H9 (cell line): Measurements from ENCODE around the gene CIPC. TPM values are rescaled to one million over a fixed set of nuclear protein-coding genes. Genes with fewer than 3 reads are reported as not detected.
A peak's percentile ranks its signal among the peaks of the same experiment; 100 is the strongest.

Experiments used
- DNase-seq: peaks from one replicate; pipeline ENCODE4 v3.0.0-alpha.2; 2017
- H2AFZ ChIP-seq: one replicate; pipeline ENCODE4 v1.6.1; 2013; ENCODE audit warnings: mild to moderate bottlenecking, low read length, control low read depth, moderate library complexity
- H2AK5ac ChIP-seq: 2 replicates; pipeline ENCODE4 v1.6.1; 2013; ENCODE audit warnings: low read length, control low read depth, mixed read lengths; ENCODE audit not compliant: insufficient read length
- H2BK120ac ChIP-seq: one replicate; pipeline ENCODE4 v1.6.1; 2013; ENCODE audit warnings: low read depth, mild to moderate bottlenecking, low read length, control low read depth, inconsistent platforms; ENCODE audit not compliant: poor library complexity, severe bottlenecking
- H2BK12ac ChIP-seq: 2 replicates; pipeline ENCODE4 v1.6.1; 2013; ENCODE audit warnings: low read length, control low read depth, mixed read lengths, low read depth; ENCODE audit not compliant: insufficient read length
- H2BK15ac ChIP-seq: 2 replicates; pipeline ENCODE4 v1.6.1; 2013; ENCODE audit warnings: low read depth, low read length, control low read depth
- H2BK20ac ChIP-seq: one replicate; pipeline ENCODE4 v1.6.1; 2013; ENCODE audit warnings: low read depth, mild to moderate bottlenecking, low read length, control low read depth, inconsistent platforms; ENCODE audit not compliant: poor library complexity, severe bottlenecking
- H2BK5ac ChIP-seq: 2 replicates; pipeline ENCODE4 v1.6.1; 2013; ENCODE audit warnings: low read length, control low read depth, mixed read lengths; ENCODE audit not compliant: insufficient read length
- H3K14ac ChIP-seq: 2 replicates; pipeline ENCODE4 v1.6.1; 2013; ENCODE audit warnings: low read length, control low read depth; ENCODE audit not compliant: insufficient read depth
- H3K18ac ChIP-seq: 2 replicates; pipeline ENCODE4 v1.6.1; 2013; ENCODE audit warnings: low read depth, mild to moderate bottlenecking, mixed read lengths, low read length, control low read depth; ENCODE audit not compliant: insufficient read length
- H3K23ac ChIP-seq: 2 replicates; pipeline ENCODE4 v1.6.1; 2013; ENCODE audit warnings: low read length, control low read depth, mixed read lengths, low read depth; ENCODE audit not compliant: insufficient read length
- H3K23me2 ChIP-seq: 2 replicates; pipeline ENCODE4 v1.6.1; 2013; ENCODE audit warnings: low read depth, mild to moderate bottlenecking, mixed read lengths, low read length, control low read depth; ENCODE audit not compliant: insufficient read length, poor library complexity, severe bottlenecking
- H3K27ac ChIP-seq: 2 replicates; pipeline ENCODE4 v1.5.1; 2013; ENCODE audit warnings: low read length, control low read depth, mixed read lengths, low read depth; ENCODE audit not compliant: insufficient read length
- H3K27me3 ChIP-seq: 2 replicates; pipeline ENCODE4 v1.6.1; 2013; ENCODE audit warnings: low read length, control low read depth, inconsistent platforms; ENCODE audit not compliant: insufficient read depth
- H3K4ac ChIP-seq: 2 replicates; pipeline ENCODE4 v1.6.1; 2013; ENCODE audit warnings: low read depth, mild to moderate bottlenecking, control low read depth, inconsistent platforms, low read length, moderate library complexity
- H3K4me1 ChIP-seq: 2 replicates; pipeline ENCODE4 v1.6.1; 2013; ENCODE audit warnings: low read length, control low read depth, inconsistent platforms; ENCODE audit not compliant: insufficient read depth
- H3K4me2 ChIP-seq: 2 replicates; pipeline ENCODE4 v1.6.1; 2013; ENCODE audit warnings: low read length, control low read depth, mixed read lengths; ENCODE audit not compliant: insufficient read length, insufficient read depth
- H3K56ac ChIP-seq: 2 replicates; pipeline ENCODE4 v1.6.1; 2013; ENCODE audit warnings: low read depth, mild to moderate bottlenecking, mixed read lengths, low read length, control low read depth; ENCODE audit not compliant: insufficient read length
- H3K79me1 ChIP-seq: 2 replicates; pipeline ENCODE4 v1.6.1; 2013; ENCODE audit warnings: low read depth, mild to moderate bottlenecking, moderate library complexity, low read length, control low read depth, inconsistent platforms; ENCODE audit not compliant: insufficient read depth, poor library complexity, severe bottlenecking
- H3K79me2 ChIP-seq: 2 replicates; pipeline ENCODE4 v1.6.1; 2013; ENCODE audit warnings: low read length, control low read depth, inconsistent platforms; ENCODE audit not compliant: insufficient read depth
- H3K9ac ChIP-seq: 2 replicates; pipeline ENCODE4 v1.6.1; 2013; ENCODE audit warnings: low read length, control low read depth, mixed read lengths; ENCODE audit not compliant: insufficient read length; ENCODE audit errors: extremely low read depth
- H3K9me3 ChIP-seq: one replicate; pipeline ENCODE4 v1.6.1; 2013; ENCODE audit warnings: low read depth, low read length, inconsistent platforms; ENCODE audit not compliant: control insufficient read depth
- H3T11ph ChIP-seq: one replicate; pipeline ENCODE4 v1.6.1; 2013; ENCODE audit warnings: mild to moderate bottlenecking, low read length, control low read depth, inconsistent platforms
- H4K20me1 ChIP-seq: one replicate; pipeline ENCODE4 v1.6.1; 2013; ENCODE audit not compliant: control insufficient read depth, insufficient read length, insufficient read depth
- H4K5ac ChIP-seq: 2 replicates; pipeline ENCODE4 v1.6.1; 2013; ENCODE audit warnings: low read depth, mild to moderate bottlenecking, mixed read lengths, low read length, control low read depth; ENCODE audit not compliant: insufficient read length
- H4K8ac ChIP-seq: replicated peaks from 2 replicates; pipeline ENCODE4 v1.6.1; 2013; ENCODE audit warnings: low read length, control low read depth, mixed read lengths, low read depth; ENCODE audit not compliant: insufficient read length
- H4K91ac ChIP-seq: 2 replicates; pipeline ENCODE4 v1.6.1; 2013; ENCODE audit warnings: low read depth, mild to moderate bottlenecking, moderate library complexity, mixed read lengths, low read length, control low read depth; ENCODE audit not compliant: insufficient read length
- H3K27ac Mint-ChIP-seq, 3 experiments: 2 replicates in 2 of 3; 3 replicates in 1 of 3; pipeline ENCODE4 v1.8.0; 2020 to 2021; ENCODE audit warnings: mixed read lengths in 3 of 3, mild to moderate bottlenecking in 1 of 3, moderate library complexity in 1 of 3
- H3K27me3 Mint-ChIP-seq: 2 replicates; pipeline ENCODE4 v1.8.0; 2021; ENCODE audit warnings: low read depth, mild to moderate bottlenecking, moderate library complexity, mixed read lengths
- H3K36me3 Mint-ChIP-seq, 3 experiments: 2 replicates in 2 of 3; 3 replicates in 1 of 3; pipeline ENCODE4 v1.8.0; 2020 to 2021; ENCODE audit warnings: low read depth in 3 of 3, mixed read lengths in 3 of 3; ENCODE audit not compliant: insufficient read depth in 1 of 3
- H3K4me1 Mint-ChIP-seq, 2 experiments: 2 replicates each; pipeline ENCODE4 v1.8.0; 2020; ENCODE audit warnings: mixed read lengths in 2 of 2
- H3K4me3 Mint-ChIP-seq, 2 experiments: 2 replicates in 1 of 2; 3 replicates in 1 of 2; pipeline ENCODE4 v1.8.0; 2020 to 2021; ENCODE audit warnings: mild to moderate bottlenecking in 2 of 2, mixed read lengths in 2 of 2, moderate library complexity in 1 of 2
- H3K9me3 Mint-ChIP-seq, 2 experiments: 2 replicates in 1 of 2; 3 replicates in 1 of 2; pipeline ENCODE4 v1.8.0; 2020; ENCODE audit warnings: mild to moderate bottlenecking in 2 of 2, mixed read lengths in 2 of 2, moderate library complexity in 1 of 2
- WGBS: extraction: QIAGEN DNeasy Blood & Tissue Kit; methylation state at CpG from one replicate; pipeline ENCODE4 v1.1.7; 2013; ENCODE audit warnings: missing lambda C conversion rate, low lambda C conversion rate, mixed read lengths; ENCODE audit not compliant: insufficient read length; ENCODE audit errors: extremely low coverage; 5-methylcytosine and 5-hydroxymethylcytosine counted together
- total RNA-seq: library from RNA; stranded (reverse); gene quantifications from 2 replicates; pipeline ENCODE4 v1.2.1, GENCODE V29; 2021
- TF ChIP-seq, protein P1 (sequence below): fragments of 200-600 bp; sonication (generic); conservative IDR thresholded peaks from 3 replicates; pipeline ENCODE4 v1.8.0; 2021; ENCODE audit warnings: antibody characterized with exemption, mild to moderate bottlenecking

Gene CIPC
- total RNA-seq, 1 experiment from 2014 or later = 23.4 TPM

DNA sequence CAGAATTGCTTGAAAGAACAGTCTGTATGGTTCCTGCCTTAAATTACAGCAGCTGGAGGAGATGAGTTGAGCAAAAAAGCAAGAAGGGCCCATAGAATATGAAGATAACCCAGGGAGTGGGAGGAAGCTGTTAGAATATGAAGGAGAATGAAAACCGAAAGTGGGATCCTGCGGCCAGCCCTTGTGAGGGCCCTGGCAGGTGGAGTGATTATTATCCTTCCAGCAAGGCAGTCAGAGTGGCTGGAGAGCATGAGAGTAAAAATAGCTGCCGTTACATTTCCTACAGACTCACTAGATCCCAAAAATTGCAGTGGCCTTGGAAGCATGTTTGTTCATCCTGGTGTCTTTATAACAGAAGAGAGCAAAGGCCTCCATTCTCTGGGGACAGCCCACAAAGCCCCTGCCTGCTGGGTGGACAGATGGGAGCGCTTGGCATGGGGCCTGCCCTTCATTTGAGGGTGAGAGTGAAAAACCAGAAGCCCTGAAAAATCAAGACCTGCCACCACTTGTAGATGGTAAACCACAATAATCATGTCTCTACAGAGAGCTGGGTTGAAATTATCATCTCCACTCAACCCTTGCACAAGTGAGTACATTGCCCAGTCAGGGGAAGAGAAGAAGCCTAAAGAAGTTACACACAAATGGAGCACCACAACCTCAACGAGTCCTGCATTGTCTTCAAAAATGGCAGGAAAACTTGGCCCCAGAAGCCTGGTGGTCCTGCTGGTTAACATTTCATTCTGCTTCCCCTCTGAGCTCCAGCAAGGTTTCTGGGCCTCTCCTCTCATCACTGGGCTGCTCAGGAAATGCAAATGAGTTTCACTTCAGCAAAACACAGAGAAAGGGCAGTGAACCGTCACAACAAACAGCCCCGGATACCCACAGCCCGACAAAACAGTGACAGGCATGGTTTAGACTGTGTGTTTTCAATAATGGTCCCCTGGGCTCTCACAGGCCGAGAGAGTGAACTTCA, 23.0 kb downstream of the CIPC start:
- Mint-ChIP-seq H3K4me3 (0 out of 5 replicates have a peak overlapping the region, but pooled peaks of 1 of the 2 experiments have one; percentile 47), H3K36me3 (peaks cover 2 to 25% (median 7%) of the 10 kb centered on the region in 3 experiments; a peak in 5 of 7 replicates), H3K27ac (peak overlapping the region; percentile 20 to 76 (median 65); a peak in 6 of 7 replicates), H3K9me3 (no peaks in the 10 kb centered on the region; a peak in 2 of 5 replicates), H3K4me1 (peaks cover 42 to 45% of the 10 kb centered on the region in 2 experiments), H3K27me3 (peaks cover 16% of the 10 kb centered on the region)
- no peaks in the 10 kb centered on the region for H3K9me3 ChIP-seq
- no peak overlapping the region for H3K14ac ChIP-seq
- H3K18ac ChIP-seq = no peak overlapping the region
- H2BK15ac ChIP-seq = no peak overlapping the region
- no peak overlapping the region for H3K4ac ChIP-seq
- H3K27me3 ChIP-seq = no peaks in the 10 kb centered on the region
- H3K56ac ChIP-seq = no peak overlapping the region
- H4K20me1 ChIP-seq = no peaks in the 10 kb centered on the region
- H2BK12ac ChIP-seq = no peak overlapping the region
- H4K91ac ChIP-seq = no peak overlapping the region
- H2BK120ac ChIP-seq = no peak overlapping the region
- no peaks in the 10 kb centered on the region for H3K79me1 ChIP-seq
- H4K5ac ChIP-seq = no peak overlapping the region
- no peak overlapping the region for H2AK5ac ChIP-seq
- no peak overlapping the region for H3K4me2 ChIP-seq
- H3K23ac ChIP-seq = no peak overlapping the region
- no peak overlapping the region for H2BK5ac ChIP-seq
- peak overlapping the region; percentile 31 for H3K27ac ChIP-seq
- no peak overlapping the region for H4K8ac ChIP-seq
- peaks cover 18% of the 10 kb centered on the region; the same call in 1 of the 2 replicates for H3K4me1 ChIP-seq
- H3K23me2 ChIP-seq = peaks cover 8% of the 10 kb centered on the region
- no peak overlapping the region for H3K9ac ChIP-seq
- no CpG with 5 or more reads among the region's 9 CpGs for WGBS
- no peak overlapping the region for H3T11ph ChIP-seq
- no peaks in the 10 kb centered on the region for H3K79me2 ChIP-seq
- TF ChIP-seq, protein P1, sequence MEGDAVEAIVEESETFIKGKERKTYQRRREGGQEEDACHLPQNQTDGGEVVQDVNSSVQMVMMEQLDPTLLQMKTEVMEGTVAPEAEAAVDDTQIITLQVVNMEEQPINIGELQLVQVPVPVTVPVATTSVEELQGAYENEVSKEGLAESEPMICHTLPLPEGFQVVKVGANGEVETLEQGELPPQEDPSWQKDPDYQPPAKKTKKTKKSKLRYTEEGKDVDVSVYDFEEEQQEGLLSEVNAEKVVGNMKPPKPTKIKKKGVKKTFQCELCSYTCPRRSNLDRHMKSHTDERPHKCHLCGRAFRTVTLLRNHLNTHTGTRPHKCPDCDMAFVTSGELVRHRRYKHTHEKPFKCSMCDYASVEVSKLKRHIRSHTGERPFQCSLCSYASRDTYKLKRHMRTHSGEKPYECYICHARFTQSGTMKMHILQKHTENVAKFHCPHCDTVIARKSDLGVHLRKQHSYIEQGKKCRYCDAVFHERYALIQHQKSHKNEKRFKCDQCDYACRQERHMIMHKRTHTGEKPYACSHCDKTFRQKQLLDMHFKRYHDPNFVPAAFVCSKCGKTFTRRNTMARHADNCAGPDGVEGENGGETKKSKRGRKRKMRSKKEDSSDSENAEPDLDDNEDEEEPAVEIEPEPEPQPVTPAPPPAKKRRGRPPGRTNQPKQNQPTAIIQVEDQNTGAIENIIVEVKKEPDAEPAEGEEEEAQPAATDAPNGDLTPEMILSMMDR = no peak
- H2AFZ ChIP-seq = no peak overlapping the region
- DNase-seq = peak; percentile 27
- no peak overlapping the region for H2BK20ac ChIP-seq
